GM19395 (cell line): Measurements from ENCODE around the gene RNF182.
"Not testable (repeated sequence)": the region's sequence is repeated elsewhere in the genome, so short reads cannot be mapped to it uniquely, and the experiment has no call there.

Source experiments
- ATAC-seq: cut with Tn5 transposase; IDR thresholded peaks from one replicate; pipeline ENCODE4 v1.9.1; 2021; ENCODE audit warnings: mild to moderate bottlenecking, moderate library complexity; ENCODE audit not compliant: unreplicated experiment

Gene RNF182

GRCh38 chr6:13952101-13952500 lies 27.3 kb downstream of the RNF182 start:
- ATAC-seq: no peak

- ATAC-seq: no peak
Observed at GRCh38 chr6:13953061-13953705, 28.4 kb downstream of the RNF182 start.

DNA sequence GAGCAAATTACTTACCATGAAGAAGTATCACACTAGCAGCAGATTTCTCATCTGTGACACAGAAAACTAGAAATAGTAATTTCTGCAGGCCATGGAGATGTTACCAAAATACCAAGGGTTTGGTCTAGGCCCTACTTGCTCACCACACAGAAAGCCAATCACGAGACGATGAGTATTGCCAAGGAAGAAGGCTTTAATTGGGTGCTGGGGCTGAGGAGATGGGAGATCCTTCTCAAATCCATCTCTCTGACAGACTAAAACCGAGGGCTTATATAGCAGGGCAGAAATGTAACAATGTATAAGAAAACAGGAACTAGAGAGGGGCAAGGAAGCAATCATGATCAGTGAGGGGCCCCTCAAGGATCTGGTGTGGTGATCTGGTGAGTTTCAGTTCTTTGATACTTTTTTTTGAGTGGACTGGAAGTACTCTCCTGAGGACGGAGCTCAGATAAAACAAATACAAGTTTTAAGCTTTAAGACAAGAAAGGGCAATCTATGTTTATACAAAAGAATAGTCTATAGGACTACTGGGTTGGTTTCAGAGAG lies 40.9 kb downstream of the RNF182 start:
- no peak for ATAC-seq

- ATAC-seq: no peak
Observed at GRCh38 chr6:13971303-13971702, 46.6 kb downstream of the RNF182 start.

DNA sequence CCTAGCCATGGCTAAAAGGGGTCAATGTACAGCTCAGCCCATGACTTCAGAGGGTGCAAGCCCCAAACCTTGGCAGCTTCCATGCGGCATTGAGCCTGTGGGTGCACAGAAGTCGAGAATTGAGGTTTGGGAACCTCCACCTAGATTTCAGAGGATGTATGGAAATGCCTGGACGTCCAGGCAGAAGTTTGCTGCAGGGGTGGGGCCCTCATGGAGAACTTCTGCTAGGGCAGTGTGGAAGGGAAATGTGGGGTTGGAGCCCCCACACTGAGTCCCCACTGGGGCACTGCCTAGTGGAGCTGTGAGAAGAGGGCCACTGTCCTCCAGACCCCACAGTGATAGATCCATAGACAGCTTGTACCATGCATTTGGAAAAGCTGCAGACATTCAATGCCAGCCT lies 47.9 kb downstream of the RNF182 start:
- not testable (repeated sequence) for ATAC-seq

DNA sequence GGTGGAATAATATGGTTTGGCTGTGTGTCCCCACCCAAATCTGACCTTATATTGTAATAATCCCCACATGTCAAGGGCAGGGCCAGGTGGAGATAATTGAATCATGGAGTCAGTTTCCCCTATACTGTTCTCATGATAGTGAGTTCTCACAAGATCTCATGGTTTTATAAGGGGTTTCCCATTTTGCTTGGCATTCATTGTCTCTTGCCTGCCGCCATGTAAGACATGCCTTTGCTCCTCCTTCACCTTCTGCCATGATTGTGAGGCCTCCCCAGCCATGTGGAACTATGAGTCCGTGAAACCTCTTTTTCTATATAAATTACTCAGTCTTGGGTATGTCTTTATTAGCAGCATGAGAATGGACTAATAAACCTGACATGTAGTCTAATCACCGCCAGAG lies 48.7 kb downstream of the RNF182 start:
- ATAC-seq: not testable (repeated sequence)

DNA sequence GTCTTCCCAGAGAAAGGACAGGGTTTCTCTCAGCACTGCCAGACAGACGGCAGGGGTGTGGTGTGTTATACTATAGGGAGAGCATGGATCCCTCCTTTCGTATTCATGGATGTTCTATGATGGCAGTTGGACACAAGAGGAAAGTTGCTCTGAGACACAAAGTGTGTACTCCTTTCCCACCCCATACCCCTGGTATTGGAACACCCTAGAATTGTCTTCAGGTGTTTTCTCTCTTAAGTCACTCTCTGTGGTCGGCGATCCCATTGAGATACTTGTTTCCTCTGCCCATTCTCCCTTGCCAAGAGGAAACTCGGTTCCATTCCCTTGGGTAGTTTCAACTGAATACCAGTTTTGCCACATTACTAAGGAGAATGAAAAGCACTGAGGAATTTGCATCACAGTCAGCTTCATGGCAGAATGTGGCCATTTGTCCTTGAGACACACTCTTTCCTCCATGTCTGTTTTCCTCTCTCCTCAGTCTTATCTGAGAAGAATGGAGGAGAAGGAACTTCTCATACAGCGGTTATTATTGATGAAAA lies 53.4 kb downstream of the RNF182 start:
- no peak for ATAC-seq

GRCh38 chr6:13978787-13979186 lies 54.0 kb downstream of the RNF182 start:
- no peak for ATAC-seq

DNA sequence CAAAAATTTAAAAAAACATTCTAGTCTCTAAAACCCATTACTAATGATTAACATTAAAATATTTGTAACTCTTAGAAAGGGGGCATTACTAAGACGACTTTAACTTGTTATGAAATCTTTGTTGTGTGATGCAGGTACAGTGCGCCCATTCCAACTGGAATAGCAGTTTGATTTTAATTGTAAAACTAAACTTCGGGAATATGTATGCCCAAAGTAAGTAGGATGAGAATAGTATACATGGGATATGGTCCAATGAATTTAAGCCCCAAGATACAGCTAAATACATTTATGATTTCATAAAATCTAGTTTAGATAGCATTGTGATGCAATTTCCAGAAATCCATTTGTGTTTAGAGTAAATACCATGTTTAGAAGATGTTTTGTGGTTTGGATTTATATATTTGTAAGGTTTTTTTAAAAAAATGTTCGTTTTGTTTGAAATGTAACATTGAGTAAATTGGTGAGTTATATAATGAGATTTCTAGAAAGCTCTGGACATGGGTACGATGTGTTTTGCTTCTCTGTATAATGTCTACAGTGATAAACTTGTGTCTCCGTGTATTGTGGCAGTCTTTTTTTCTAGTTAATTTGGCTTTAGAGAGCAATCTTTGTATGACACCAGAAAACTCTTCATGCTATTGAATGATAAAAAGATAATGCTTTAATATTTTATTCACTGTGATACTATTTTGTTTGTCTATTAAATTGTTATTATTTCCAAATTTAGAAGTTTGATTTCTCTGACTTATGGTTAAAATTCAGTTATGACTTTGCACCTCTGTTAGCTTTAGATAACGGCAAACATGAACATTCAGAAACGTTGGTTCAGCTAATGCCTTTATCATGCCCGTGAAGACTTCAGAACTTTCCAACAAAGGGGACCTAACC lies 54.8 kb downstream of the RNF182 start:
- ATAC-seq: no peak

DNA sequence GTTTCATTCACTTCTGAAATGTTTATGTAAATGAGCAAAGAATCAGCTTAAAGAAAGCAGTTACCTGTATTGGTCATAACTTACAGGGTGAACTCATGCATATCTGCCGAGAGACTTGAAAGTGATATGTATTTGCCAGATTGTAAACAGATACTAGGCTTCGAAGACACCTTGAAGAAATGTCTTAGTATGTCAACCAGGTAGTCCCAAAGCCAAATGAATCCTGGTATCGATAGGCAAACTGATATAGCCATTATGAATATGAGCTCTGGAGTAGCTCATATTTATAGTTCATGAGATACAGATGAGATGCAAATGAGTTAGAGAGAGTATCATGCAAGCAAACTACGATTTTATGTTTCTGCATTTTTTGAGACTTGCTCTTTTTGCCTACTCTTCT lies 55.8 kb downstream of the RNF182 start:
- ATAC-seq: no peak

DNA sequence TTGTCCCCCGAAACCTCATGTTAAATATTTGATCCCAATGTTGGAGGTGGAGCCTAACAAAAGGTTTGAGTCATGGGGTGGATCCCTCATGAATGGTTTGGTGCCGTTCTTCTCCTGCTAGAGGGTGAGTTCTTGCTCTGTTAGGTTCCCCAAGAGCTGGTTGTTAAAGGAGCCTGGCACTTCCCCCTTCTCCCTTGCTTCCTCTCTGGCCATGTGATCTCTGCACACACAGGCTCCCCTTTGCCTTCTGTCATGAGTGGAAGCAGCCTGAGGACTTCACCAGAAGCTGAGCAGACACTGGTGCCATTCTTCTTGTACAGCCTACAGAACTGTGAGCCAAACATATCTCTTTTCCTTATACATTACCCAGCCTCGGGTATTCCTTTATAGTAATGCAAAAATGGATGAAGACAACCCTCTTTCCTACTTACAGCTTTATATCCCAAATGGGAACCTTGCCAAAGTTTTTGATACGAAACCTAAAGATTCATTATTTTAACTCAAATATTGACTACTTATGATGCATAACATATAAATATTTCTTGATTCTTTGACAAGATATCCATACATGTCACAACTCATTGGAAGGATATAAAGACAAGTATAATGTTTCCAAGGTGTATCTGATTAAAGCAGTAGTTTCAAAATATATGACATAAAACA lies 61.0 kb downstream of the RNF182 start:
- no peak for ATAC-seq

GRCh38 chr6:13986700-13987399 lies 62.1 kb downstream of the RNF182 start:
- no peak for ATAC-seq

DNA sequence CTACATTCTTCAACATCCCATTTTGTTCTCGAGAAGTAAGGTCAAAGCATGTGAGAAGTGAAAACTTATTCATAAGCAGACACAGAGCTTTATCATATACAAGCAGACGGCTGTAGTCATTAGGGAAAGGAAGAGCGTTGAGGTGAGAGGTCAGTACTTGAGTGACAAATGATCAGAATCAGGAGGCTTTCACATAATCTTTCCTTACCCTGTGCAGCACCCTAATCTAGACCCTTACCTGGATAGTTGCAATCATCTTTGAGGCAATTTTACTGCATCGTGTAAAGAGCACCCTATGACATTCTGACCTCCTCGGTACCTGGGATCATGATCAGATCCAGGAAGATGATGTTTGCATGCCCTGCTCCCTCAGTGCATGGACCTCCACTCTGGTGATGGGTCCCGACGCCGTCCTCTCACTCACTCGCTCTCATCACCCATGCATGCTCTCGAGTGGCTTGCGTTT lies 62.7 kb downstream of the RNF182 start:
- ATAC-seq: no peak

DNA sequence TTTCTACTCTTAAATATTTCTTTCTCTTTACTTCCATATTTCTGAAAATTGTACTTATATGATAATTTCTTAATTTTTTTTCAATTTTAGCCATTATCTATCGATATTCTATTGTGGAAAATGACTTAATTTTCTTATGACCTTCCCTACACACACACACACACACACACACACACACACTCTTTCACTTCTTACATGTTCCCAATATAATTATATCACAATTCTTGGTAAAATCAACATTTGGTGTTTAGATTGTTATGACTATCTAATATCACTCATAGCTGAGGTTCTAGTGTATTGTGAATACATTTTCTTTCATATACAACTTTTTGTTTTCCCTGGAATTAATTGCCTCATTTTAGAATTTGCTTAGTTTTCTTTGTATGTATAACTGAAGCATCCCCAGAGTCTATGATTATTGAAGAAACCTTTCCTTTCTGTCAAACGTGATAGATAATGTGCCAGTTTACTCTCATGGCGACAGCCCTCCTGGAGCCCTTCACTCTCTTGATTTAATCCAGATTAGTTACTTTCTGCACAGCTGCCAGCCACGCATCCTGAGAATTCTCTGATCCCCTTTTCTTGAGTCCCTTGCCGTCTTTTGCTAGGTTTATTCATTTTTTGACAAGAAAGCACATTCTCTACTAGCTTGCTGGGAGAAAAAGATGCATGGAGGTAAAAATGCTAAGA lies 63.4 kb downstream of the RNF182 start:
- no peak for ATAC-seq

- no peak for ATAC-seq
Observed at GRCh38 chr6:13988908-13989307, 64.2 kb downstream of the RNF182 start.

GRCh38 chr6:13989496-13990144 lies 64.9 kb downstream of the RNF182 start:
- no peak for ATAC-seq

- ATAC-seq: no peak
Observed at GRCh38 chr6:13990796-13991195, 66.0 kb downstream of the RNF182 start.

DNA sequence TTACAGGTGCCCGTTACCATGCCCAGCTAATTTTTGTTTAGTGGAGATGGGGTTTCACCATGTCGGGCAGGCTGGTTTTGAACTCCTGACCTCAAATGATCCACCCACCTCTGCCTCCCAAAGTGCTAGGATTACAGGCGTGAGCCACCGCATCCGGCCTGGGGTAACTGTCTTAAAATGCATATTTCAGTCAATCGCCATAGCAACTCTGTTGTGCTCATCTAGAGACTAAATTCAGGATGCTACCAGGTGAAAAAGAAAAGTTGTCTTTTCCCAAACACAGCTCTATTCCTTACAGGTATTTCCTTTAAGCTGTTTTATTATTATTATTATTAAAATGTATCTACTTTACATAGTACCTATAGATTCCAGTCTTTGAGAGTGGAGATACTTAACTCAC lies 66.6 kb downstream of the RNF182 start:
- ATAC-seq: no peak

- no peak for ATAC-seq
Observed at GRCh38 chr6:13992417-13993055, 67.8 kb downstream of the RNF182 start.
